Measurements from ENCODE around the gene SC5D.

The SC5D gene

DNA sequence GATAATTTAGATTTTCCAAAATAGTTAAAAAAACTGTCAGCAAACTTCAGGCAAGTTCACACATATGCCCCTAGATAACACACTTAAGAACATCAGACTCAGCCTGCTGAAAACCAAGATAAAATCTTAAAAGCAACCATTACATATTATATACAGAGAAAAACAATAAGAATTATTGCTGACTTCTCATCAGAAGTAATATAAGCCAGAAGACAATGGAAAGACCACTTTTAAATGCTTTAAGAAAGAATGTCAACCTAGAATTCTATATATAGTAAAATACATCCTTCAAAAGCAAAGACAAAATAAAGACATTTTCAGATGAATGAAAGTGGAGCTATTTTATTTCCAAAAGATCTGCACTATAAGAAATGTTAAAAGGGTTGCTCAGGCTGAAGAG is 37.8 kb upstream of the SC5D start:
- no peak overlapping the region for H3K23ac ChIP-seq (ENCODE audit: low read length)
- no peaks in the 10 kb centered on the region for H3K36me3 ChIP-seq (ENCODE audit: control insufficient read depth in 1 of 2, insufficient read depth in 2 of 2, low read length in 2 of 2)
- no peak overlapping the region for H2BK120ac ChIP-seq (ENCODE audit: insufficient read depth, low read length, poor library complexity)
- no peaks in the 10 kb centered on the region for H3K9me3 ChIP-seq (ENCODE audit: insufficient read depth, low read depth, low read length)
- H2BK5ac ChIP-seq (ENCODE audit: low read depth, low read length, poor library complexity): no peak overlapping the region
- no peak overlapping the region for H3K27ac ChIP-seq (ENCODE audit: low read depth, low read length)
- DNase-seq: peak in 1 of 2 donors; percentile 4
- peaks cover 3% of the 10 kb centered on the region in 2 experiments for H3K4me1 ChIP-seq (ENCODE audit: control insufficient read depth in 1 of 2, insufficient read depth in 2 of 2, low read length in 2 of 2)
- H3K4me2 ChIP-seq (ENCODE audit: low read length): no peak overlapping the region
- H3K79me2 ChIP-seq (ENCODE audit: control insufficient read depth, insufficient read depth, low read length, poor library complexity): peaks cover 2% of the 10 kb centered on the region
- no peak overlapping the region for H4K12ac ChIP-seq (ENCODE audit: low read depth, low read length)
- H3K4me3 ChIP-seq (ENCODE audit: low read depth, low read length): no peak overlapping the region
- no peak overlapping the region for H2BK12ac ChIP-seq (ENCODE audit: low read length)
- no peak overlapping the region for H3K18ac ChIP-seq (ENCODE audit: low read length)
- no peak overlapping the region for H3K9ac ChIP-seq (ENCODE audit: low read length)
- no peak overlapping the region for H3K14ac ChIP-seq (ENCODE audit: low read length)
- H2AFZ ChIP-seq (ENCODE audit: insufficient read depth, low read length, poor library complexity): no peak overlapping the region
- H3K27me3 ChIP-seq (ENCODE audit: insufficient read depth, low read length): no peaks in the 10 kb centered on the region
- H2AK5ac ChIP-seq (ENCODE audit: low read length): no peak overlapping the region
- no peak overlapping the region for H4K8ac ChIP-seq (ENCODE audit: low read depth, low read length)
- peaks cover 6% of the 10 kb centered on the region for H3K79me1 ChIP-seq (ENCODE audit: low read length)
- no peak overlapping the region for H4K91ac ChIP-seq (ENCODE audit: low read depth, low read length)
- no peak overlapping the region for H3K4ac ChIP-seq (ENCODE audit: low read depth, low read length)

DNA sequence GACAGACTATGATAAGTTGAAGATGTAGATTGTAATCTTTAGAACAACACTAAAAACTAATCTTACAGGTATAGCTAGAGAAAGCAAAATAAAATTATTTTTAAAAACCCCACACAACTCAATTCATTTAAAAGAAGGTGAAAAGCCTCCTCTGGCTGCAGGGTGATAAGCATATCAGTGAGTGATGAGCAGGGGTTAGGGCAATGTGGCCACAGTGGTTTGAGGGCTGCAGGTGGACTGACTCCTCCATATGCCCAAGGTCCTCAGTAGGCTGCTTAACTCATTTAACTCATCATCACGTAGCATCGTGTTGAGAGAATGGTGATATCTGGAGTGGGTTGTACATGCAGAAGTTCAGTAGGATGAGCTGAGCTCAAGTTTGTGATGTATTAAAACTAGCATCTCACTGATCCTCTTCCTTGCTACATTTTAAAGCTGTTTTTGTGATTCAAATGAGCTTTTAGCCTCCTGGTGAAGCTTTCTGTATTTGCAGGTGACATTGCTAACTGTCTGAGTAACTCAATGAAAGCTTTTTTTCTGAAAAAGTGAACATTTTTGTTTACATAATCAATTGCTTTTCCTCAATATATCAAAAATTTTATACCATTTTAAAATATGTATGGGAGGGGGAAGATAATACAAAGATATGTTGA is 37.0 kb upstream of the SC5D start:
- no peak overlapping the region for H4K91ac ChIP-seq (ENCODE audit: low read depth, low read length)
- no peak overlapping the region for H2BK120ac ChIP-seq (ENCODE audit: insufficient read depth, low read length, poor library complexity)
- no peak overlapping the region for H3K27ac ChIP-seq (ENCODE audit: low read depth, low read length)
- no peaks in the 10 kb centered on the region for H3K9me3 ChIP-seq (ENCODE audit: insufficient read depth, low read depth, low read length)
- H3K79me2 ChIP-seq (ENCODE audit: control insufficient read depth, insufficient read depth, low read length, poor library complexity): no peaks in the 10 kb centered on the region
- H4K12ac ChIP-seq (ENCODE audit: low read depth, low read length): no peak overlapping the region
- DNase-seq: no peak
- no peak overlapping the region for H2AFZ ChIP-seq (ENCODE audit: insufficient read depth, low read length, poor library complexity)
- H4K8ac ChIP-seq (ENCODE audit: low read depth, low read length): no peak overlapping the region
- no peak overlapping the region for H2BK5ac ChIP-seq (ENCODE audit: low read depth, low read length, poor library complexity)
- H3K4ac ChIP-seq (ENCODE audit: low read depth, low read length): no peak overlapping the region
- no peak overlapping the region for H3K9ac ChIP-seq (ENCODE audit: low read length)
- peaks cover 1 to 2% of the 10 kb centered on the region in 2 experiments for H3K4me1 ChIP-seq (ENCODE audit: control insufficient read depth in 1 of 2, insufficient read depth in 2 of 2, low read length in 2 of 2)
- H3K27me3 ChIP-seq (ENCODE audit: insufficient read depth, low read length): no peaks in the 10 kb centered on the region
- H3K14ac ChIP-seq (ENCODE audit: low read length): no peak overlapping the region
- H3K79me1 ChIP-seq (ENCODE audit: low read length): peaks cover 2% of the 10 kb centered on the region
- H2BK12ac ChIP-seq (ENCODE audit: low read length): no peak overlapping the region
- H2AK5ac ChIP-seq (ENCODE audit: low read length): no peak overlapping the region
- no peak overlapping the region for H3K23ac ChIP-seq (ENCODE audit: low read length)
- no peak overlapping the region for H3K4me3 ChIP-seq (ENCODE audit: low read depth, low read length)
- H3K36me3 ChIP-seq (ENCODE audit: control insufficient read depth in 1 of 2, insufficient read depth in 2 of 2, low read length in 2 of 2): no peaks in the 10 kb centered on the region
- WGBS (ENCODE audit: extremely low coverage, insufficient coverage, insufficient read length): no CpG with 5 or more reads among the region's 2 CpGs
- H3K18ac ChIP-seq (ENCODE audit: low read length): no peak overlapping the region
- H3K4me2 ChIP-seq (ENCODE audit: low read length): no peak overlapping the region

DNA sequence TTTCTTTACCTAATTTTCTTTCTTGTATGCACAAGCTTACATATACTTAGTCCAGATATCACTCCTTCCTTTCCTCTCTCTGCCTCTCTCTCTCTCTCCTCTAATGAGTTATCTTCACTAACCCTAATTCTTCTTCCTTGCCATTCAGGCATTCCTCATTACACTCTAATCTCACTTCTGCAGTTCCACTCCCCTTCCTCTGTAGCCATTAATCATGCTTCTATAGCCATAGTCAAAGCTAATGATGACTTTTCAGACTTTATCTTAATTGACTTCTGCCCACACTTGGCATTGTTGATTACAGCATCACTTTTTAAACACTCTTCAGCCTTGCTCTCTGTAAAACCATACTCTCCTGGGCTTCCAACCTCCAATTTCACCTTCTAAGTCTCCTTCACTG is 35.3 kb upstream of the SC5D start:
- Histone ChIP-seq H3K79me1 (ENCODE audit: low read length) (no peaks in the 10 kb centered on the region), H3K79me2 (ENCODE audit: control insufficient read depth, insufficient read depth, low read length, poor library complexity) (no peaks in the 10 kb centered on the region), H3K18ac (ENCODE audit: low read length) (no peak overlapping the region), H2BK12ac (ENCODE audit: low read length) (no peak overlapping the region), H3K27ac (ENCODE audit: low read depth, low read length) (no peak overlapping the region), H4K91ac (ENCODE audit: low read depth, low read length) (no peak overlapping the region), H3K4me2 (ENCODE audit: low read length) (no peak overlapping the region), H2BK5ac (ENCODE audit: low read depth, low read length, poor library complexity) (no peak overlapping the region), H3K4ac (ENCODE audit: low read depth, low read length) (no peak overlapping the region), H3K4me3 (ENCODE audit: low read depth, low read length) (no peak overlapping the region), H3K14ac (ENCODE audit: low read length) (no peak overlapping the region), H2AK5ac (ENCODE audit: low read length) (no peak overlapping the region), H3K9me3 (ENCODE audit: insufficient read depth, low read depth, low read length) (no peaks in the 10 kb centered on the region), H3K4me1 (ENCODE audit: control insufficient read depth in 1 of 2, insufficient read depth in 2 of 2, low read length in 2 of 2) (no peaks in the 10 kb centered on the region), H3K36me3 (ENCODE audit: control insufficient read depth in 1 of 2, insufficient read depth in 2 of 2, low read length in 2 of 2) (no peaks in the 10 kb centered on the region), H4K12ac (ENCODE audit: low read depth, low read length) (no peak overlapping the region), H3K23ac (ENCODE audit: low read length) (no peak overlapping the region), H3K9ac (ENCODE audit: low read length) (no peak overlapping the region), H2AFZ (ENCODE audit: insufficient read depth, low read length, poor library complexity) (no peak overlapping the region), H2BK120ac (ENCODE audit: insufficient read depth, low read length, poor library complexity) (no peak overlapping the region), H4K8ac (ENCODE audit: low read depth, low read length) (no peak overlapping the region), H3K27me3 (ENCODE audit: insufficient read depth, low read length) (no peaks in the 10 kb centered on the region)
- no peak for DNase-seq

DNA sequence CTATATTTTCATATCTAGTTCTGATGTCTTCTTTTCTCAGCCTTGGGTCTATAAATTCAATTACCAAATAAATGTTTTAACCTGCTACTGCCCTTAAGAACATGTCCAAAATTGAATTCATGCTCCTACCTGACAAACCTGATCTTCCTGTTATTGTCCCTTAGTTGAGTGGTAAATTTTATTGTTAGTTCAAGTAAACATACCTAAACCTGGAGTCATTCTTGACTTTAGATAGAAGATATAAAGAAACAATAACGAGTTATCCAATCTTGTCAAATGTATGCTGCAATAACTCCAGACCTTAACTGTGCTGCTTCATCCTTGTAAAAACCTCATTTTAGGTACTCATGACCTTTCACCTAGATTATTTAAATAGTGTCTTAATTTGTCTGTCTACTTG is 34.6 kb upstream of the SC5D start:
- DNase-seq: peak in 1 of 2 donors; percentile 75
- no peak overlapping the region for H2AFZ ChIP-seq (ENCODE audit: insufficient read depth, low read length, poor library complexity)
- H3K4me1 ChIP-seq (ENCODE audit: control insufficient read depth in 1 of 2, insufficient read depth in 2 of 2, low read length in 2 of 2): no peaks in the 10 kb centered on the region
- no peak overlapping the region for H3K4me3 ChIP-seq (ENCODE audit: low read depth, low read length)
- WGBS (ENCODE audit: extremely low coverage, insufficient coverage, insufficient read length): no CpG with 5 or more reads among the region's 1 CpG
- no peak overlapping the region for H3K27ac ChIP-seq (ENCODE audit: low read depth, low read length)
- no peaks in the 10 kb centered on the region for H3K79me2 ChIP-seq (ENCODE audit: control insufficient read depth, insufficient read depth, low read length, poor library complexity)
- no peak overlapping the region for H2BK120ac ChIP-seq (ENCODE audit: insufficient read depth, low read length, poor library complexity)
- H3K23ac ChIP-seq (ENCODE audit: low read length): no peak overlapping the region
- no peak overlapping the region for H2AK5ac ChIP-seq (ENCODE audit: low read length)
- no peak overlapping the region for H3K9ac ChIP-seq (ENCODE audit: low read length)
- no peaks in the 10 kb centered on the region for H3K36me3 ChIP-seq (ENCODE audit: control insufficient read depth in 1 of 2, insufficient read depth in 2 of 2, low read length in 2 of 2)
- no peak overlapping the region for H2BK12ac ChIP-seq (ENCODE audit: low read length)
- no peak overlapping the region for H3K4ac ChIP-seq (ENCODE audit: low read depth, low read length)
- H3K14ac ChIP-seq (ENCODE audit: low read length): no peak overlapping the region
- H4K8ac ChIP-seq (ENCODE audit: low read depth, low read length): no peak overlapping the region
- H4K12ac ChIP-seq (ENCODE audit: low read depth, low read length): no peak overlapping the region
- no peak overlapping the region for H4K91ac ChIP-seq (ENCODE audit: low read depth, low read length)
- H3K79me1 ChIP-seq (ENCODE audit: low read length): no peaks in the 10 kb centered on the region
- no peaks in the 10 kb centered on the region for H3K27me3 ChIP-seq (ENCODE audit: insufficient read depth, low read length)
- no peak overlapping the region for H2BK5ac ChIP-seq (ENCODE audit: low read depth, low read length, poor library complexity)
- H3K4me2 ChIP-seq (ENCODE audit: low read length): no peak overlapping the region
- H3K9me3 ChIP-seq (ENCODE audit: insufficient read depth, low read depth, low read length): no peaks in the 10 kb centered on the region
- no peak overlapping the region for H3K18ac ChIP-seq (ENCODE audit: low read length)
